HG03039 (cell line): ENCODE measurements around the gene TIMP1.
"Not testable (repeated sequence)": the region's sequence is repeated elsewhere in the genome, so short reads cannot be mapped to it uniquely, and the experiment has no call there.

Experiments
- ATAC-seq: cut with Tn5 transposase; IDR thresholded peaks from one replicate; pipeline ENCODE4 v1.9.1; 2021; ENCODE audit warnings: mild to moderate bottlenecking, moderate library complexity; ENCODE audit not compliant: unreplicated experiment

The TIMP1 gene

GRCh38 chrX:47597222-47597621 is 15.0 kb downstream of the TIMP1 start:
- no peak for ATAC-seq

GRCh38 chrX:47603125-47603524 is 20.9 kb downstream of the TIMP1 start:
- not testable (repeated sequence) for ATAC-seq

- ATAC-seq = no peak
These were observed 22.8 kb downstream of the TIMP1 start for GRCh38 chrX:47605024-47605423.

- no peak for ATAC-seq
These were observed 24.9 kb downstream of the TIMP1 start for GRCh38 chrX:47607091-47607490.

- ATAC-seq = no peak
These were observed 26.0 kb downstream of the TIMP1 start for GRCh38 chrX:47608130-47608810.

GRCh38 chrX:47610511-47610910 is 28.3 kb downstream of the TIMP1 start:
- no peak for ATAC-seq

- ATAC-seq = no peak
These were observed 29.3 kb downstream of the TIMP1 start for GRCh38 chrX:47611489-47611888.

GRCh38 chrX:47611926-47612325 is 29.7 kb downstream of the TIMP1 start:
- no peak for ATAC-seq

- no peak for ATAC-seq
These were observed 30.2 kb downstream of the TIMP1 start for GRCh38 chrX:47612418-47612817.

- no peak for ATAC-seq
These were observed 30.8 kb downstream of the TIMP1 start for GRCh38 chrX:47613082-47613481.

GRCh38 chrX:47614618-47615017 is 32.4 kb downstream of the TIMP1 start:
- no peak for ATAC-seq

GRCh38 chrX:47618923-47619485 is 36.8 kb downstream of the TIMP1 start:
- ATAC-seq = no peak

GRCh38 chrX:47619486-47620302 is 37.5 kb downstream of the TIMP1 start, which contains the start of gene SYN1:
Gene SYN1 (minus strand): TSS chrX:47619857. CDS start chrX:47619728, 129 bp downstream.
- peak; percentile 49 for ATAC-seq

GRCh38 chrX:47620303-47620685 is 38.1 kb downstream of the TIMP1 start:
- ATAC-seq = no peak

- no peak for ATAC-seq
These were observed 39.6 kb downstream of the TIMP1 start for GRCh38 chrX:47621851-47622250.

- ATAC-seq = no peak
These were observed 41.3 kb downstream of the TIMP1 start for GRCh38 chrX:47623540-47624027.

- no peak for ATAC-seq
These were observed 43.1 kb downstream of the TIMP1 start for GRCh38 chrX:47625365-47625764.

- ATAC-seq = no peak
These were observed 46.7 kb downstream of the TIMP1 start for GRCh38 chrX:47628982-47629381.

- no peak for ATAC-seq
These were observed 47.4 kb downstream of the TIMP1 start, which contains the start of gene CFP for GRCh38 chrX:47629419-47630200. Gene CFP (minus strand): TSS chrX:47629930. CDS start chrX:47629844, 86 bp downstream.

GRCh38 chrX:47631676-47632075 is 49.4 kb downstream of the TIMP1 start:
- no peak for ATAC-seq

GRCh38 chrX:47632666-47633065 is 50.4 kb downstream of the TIMP1 start:
- ATAC-seq = no peak
